GM12892 (cell line): Measurements from ENCODE around the gene HECW1.

ENCODE experiments used
- POLR2A ChIP-seq: IDR thresholded peaks from 2 replicates; pipeline ENCODE4 v1.6.1; 2011; ENCODE audit warnings: low read depth, low read length, control low read depth
- POLR2AphosphoS5 ChIP-seq: IDR thresholded peaks from 2 replicates; pipeline ENCODE4 v1.6.1; 2011; ENCODE audit warnings: low read depth, low read length, control low read depth
- TAF1 ChIP-seq: IDR thresholded peaks from 2 replicates; pipeline ENCODE4 v1.6.1; 2011; ENCODE audit warnings: low read depth, mild to moderate bottlenecking, control low read depth, low read length, borderline replicate concordance

DNA sequence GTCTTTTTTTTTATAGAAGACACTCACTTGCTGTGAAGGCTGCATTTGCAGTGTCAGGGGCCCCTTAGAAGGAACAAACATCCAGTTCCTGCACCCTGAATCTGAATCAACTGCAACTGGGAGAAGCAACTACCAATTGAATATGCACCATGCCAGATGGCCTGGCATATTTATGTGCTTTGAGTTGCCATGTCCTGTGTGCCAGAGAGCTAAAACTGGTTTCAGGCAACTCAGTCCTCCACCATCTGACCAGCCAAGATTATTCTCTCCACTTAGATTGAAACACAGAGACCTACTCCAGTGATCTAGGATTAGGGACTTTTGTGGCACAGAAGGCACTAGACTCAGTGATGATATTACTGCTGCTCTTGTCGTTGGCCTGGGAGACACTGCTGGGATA lies 225.4 kb downstream of the HECW1 start:
- TF ChIP-seq POLR2A (no peak), POLR2AphosphoS5 (no peak), TAF1 (no peak)
